Measurements from ENCODE around the gene TOX2. TPM values are rescaled to one million over a fixed set of nuclear protein-coding genes. Genes with fewer than 3 reads are reported as not detected.

The TOX2 gene
- total RNA-seq, 1 donor from 2014 or later: 24.3 TPM

DNA sequence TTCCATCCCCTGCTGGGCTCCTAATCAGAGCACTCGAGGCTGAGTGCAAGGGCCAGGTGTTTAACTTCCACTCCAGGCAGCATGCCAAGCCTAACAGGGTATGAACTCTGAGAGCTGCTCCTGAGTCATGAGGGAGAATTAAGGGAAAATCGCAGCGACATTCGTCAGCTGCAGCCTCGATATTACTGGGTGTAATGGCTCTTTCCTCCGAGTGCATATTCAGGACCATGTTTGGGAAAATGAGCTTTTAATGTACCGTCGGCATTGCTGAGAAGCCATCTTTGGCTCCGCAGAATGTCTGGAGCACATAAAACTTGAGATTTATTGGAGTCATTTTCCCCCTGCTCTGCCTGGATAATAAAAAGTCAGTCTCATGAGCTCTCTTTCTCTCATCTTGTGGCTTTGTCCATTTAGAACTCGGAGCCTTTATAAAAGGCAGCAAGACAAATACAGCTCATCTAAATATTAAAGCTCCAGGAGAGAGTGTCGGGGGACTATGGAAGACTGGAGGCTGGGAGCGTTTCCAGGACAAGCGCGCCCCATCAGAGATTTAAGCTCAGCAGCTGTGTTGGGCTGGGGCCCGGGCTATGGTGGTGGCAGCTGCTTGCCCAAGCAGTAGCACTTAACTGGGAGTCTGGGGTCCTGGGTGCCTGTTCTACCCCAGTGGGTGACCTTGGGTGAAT is 103.7 kb downstream of the TOX2 start:
- Histone ChIP-seq H3K27ac (no peak overlapping the region), H3K4me1 (peaks cover 31% of the 10 kb centered on the region)

GRCh38 chr20:44018942-44019637 is 104.4 kb downstream of the TOX2 start:
- no peak overlapping the region for H3K27ac ChIP-seq
- H3K27me3 ChIP-seq: no peaks in the 10 kb centered on the region
- ATAC-seq (no peak), DNase-seq (no peak)
- peaks cover 31% of the 10 kb centered on the region for H3K4me1 ChIP-seq
- no peak overlapping the region for H3K4me3 ChIP-seq
- intact Hi-C loops (cut with DNase I): no loop called here
- no peaks in the 10 kb centered on the region for H3K36me3 ChIP-seq
- TF ChIP-seq, protein P1, sequence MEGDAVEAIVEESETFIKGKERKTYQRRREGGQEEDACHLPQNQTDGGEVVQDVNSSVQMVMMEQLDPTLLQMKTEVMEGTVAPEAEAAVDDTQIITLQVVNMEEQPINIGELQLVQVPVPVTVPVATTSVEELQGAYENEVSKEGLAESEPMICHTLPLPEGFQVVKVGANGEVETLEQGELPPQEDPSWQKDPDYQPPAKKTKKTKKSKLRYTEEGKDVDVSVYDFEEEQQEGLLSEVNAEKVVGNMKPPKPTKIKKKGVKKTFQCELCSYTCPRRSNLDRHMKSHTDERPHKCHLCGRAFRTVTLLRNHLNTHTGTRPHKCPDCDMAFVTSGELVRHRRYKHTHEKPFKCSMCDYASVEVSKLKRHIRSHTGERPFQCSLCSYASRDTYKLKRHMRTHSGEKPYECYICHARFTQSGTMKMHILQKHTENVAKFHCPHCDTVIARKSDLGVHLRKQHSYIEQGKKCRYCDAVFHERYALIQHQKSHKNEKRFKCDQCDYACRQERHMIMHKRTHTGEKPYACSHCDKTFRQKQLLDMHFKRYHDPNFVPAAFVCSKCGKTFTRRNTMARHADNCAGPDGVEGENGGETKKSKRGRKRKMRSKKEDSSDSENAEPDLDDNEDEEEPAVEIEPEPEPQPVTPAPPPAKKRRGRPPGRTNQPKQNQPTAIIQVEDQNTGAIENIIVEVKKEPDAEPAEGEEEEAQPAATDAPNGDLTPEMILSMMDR (IDR thresholded peaks at IDR 0.05): no peak
- H3K9me3 ChIP-seq: no peaks in the 10 kb centered on the region

More for the DNA sequence above, 103.7 kb downstream of the TOX2 start:
- no peaks in the 10 kb centered on the region for H3K36me3 ChIP-seq
- H3K9me3 ChIP-seq: no peaks in the 10 kb centered on the region
- no peak overlapping the region for H3K4me3 ChIP-seq
- peak; percentile 80 for DNase-seq
- TF ChIP-seq, protein P1 (IDR thresholded peaks at IDR 0.05): no peak
- peak; percentile 87 for ATAC-seq
- intact Hi-C loops (cut with DNase I): no loop called here
- no peaks in the 10 kb centered on the region for H3K27me3 ChIP-seq

GRCh38 chr20:44019638-44020335 is 105.1 kb downstream of the TOX2 start:
- no peak overlapping the region for H3K27ac ChIP-seq
- H3K4me1 ChIP-seq: peaks cover 28% of the 10 kb centered on the region
- intact Hi-C loops (cut with DNase I): no loop called here
- DNase-seq (no peak), ATAC-seq (no peak)
- H3K9me3 ChIP-seq: no peaks in the 10 kb centered on the region
- H3K36me3 ChIP-seq: no peaks in the 10 kb centered on the region
- no peaks in the 10 kb centered on the region for H3K27me3 ChIP-seq
- TF ChIP-seq, protein P1 (IDR thresholded peaks at IDR 0.05): no peak
- H3K4me3 ChIP-seq: no peak overlapping the region

DNA sequence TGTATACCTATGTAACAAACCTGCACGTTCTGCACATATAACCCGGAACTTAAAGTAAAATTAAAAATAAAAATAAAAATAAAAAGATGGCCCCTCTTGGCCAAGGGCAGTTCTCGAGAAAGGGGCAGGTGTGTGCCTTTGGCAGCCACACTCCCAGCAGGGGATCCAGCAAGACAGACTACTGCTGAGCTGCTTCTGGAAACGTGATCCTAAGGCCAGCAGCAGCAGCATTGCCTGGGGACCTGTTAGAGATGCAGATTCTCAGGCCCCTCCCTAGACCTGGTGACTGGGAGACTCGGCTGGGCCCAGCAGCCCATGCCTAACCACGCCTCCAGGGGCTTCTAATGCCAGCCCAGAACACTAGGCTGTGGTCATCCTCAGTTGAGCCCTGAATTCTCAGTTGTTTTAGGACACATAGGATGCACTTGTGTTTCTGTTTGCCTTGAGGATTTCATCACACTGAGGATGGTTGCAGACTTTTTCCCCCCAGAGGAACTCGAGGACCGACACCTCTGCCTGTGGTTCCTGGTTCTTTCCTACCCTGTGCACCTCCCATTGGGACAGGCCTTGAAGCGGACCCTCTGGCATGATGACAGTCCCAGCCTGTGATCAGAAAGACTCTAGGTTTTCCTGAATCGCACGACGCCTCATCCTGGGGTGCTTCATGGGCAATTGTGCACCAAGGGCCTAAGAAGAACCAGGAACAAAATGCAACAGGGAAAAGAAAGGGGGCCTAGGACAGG is 105.9 kb downstream of the TOX2 start:
- no peaks in the 10 kb centered on the region for H3K9me3 ChIP-seq
- no peak overlapping the region for H3K27ac ChIP-seq
- no peaks in the 10 kb centered on the region for H3K36me3 ChIP-seq
- intact Hi-C loops (cut with DNase I): no loop called here
- ATAC-seq (no peak), DNase-seq (no peak)
- no peaks in the 10 kb centered on the region for H3K27me3 ChIP-seq
- H3K4me3 ChIP-seq: no peak overlapping the region
- TF ChIP-seq, protein P1 (IDR thresholded peaks at IDR 0.05): no peak
- H3K4me1 ChIP-seq: peaks cover 22% of the 10 kb centered on the region

- intact Hi-C loops (cut with DNase I): no loop called here
- ATAC-seq (no peak), DNase-seq (no peak)
- Histone ChIP-seq H3K27me3 (no peaks in the 10 kb centered on the region), H3K4me3 (no peak overlapping the region), H3K36me3 (no peaks in the 10 kb centered on the region), H3K4me1 (peaks cover 21% of the 10 kb centered on the region), H3K27ac (no peak overlapping the region), H3K9me3 (no peaks in the 10 kb centered on the region)
- TF ChIP-seq, protein P1 (IDR thresholded peaks at IDR 0.05): no peak
These were observed 106.5 kb downstream of the TOX2 start for GRCh38 chr20:44021186-44021585.

All from upper lobe of right lung (tissue), 1 donor.